HepG2 (cell line): ENCODE results near the gene TPST1. TPM values are rescaled to one million over a fixed set of nuclear protein-coding genes. Genes with fewer than 3 reads are reported as not detected.

Experiments
- ATF6 ChIP-seq: sonication (generic); formaldehyde crosslinking; conservative IDR thresholded peaks from 2 replicates; pipeline ENCODE4 v1.4.0; 2020; ENCODE audit warnings: missing genetic modification reagents
- DZIP1 ChIP-seq: sonication (generic); formaldehyde crosslinking; IDR thresholded peaks from 2 replicates; pipeline ENCODE4 v1.5.0; 2020; ENCODE audit warnings: mild to moderate bottlenecking, missing genetic modification reagents
- HDAC1 ChIP-seq: sonication (generic); formaldehyde crosslinking; IDR thresholded peaks from 2 replicates; pipeline ENCODE4 v1.5.1; 2020; ENCODE audit warnings: mild to moderate bottlenecking, missing genetic modification reagents
- HIC2 ChIP-seq: sonication (generic); formaldehyde crosslinking; IDR thresholded peaks from 2 replicates; pipeline ENCODE4 v1.9.0; 2022; ENCODE audit warnings: low read depth, missing genetic modification reagents
- HNF4A ChIP-seq: sonication (generic); formaldehyde crosslinking; IDR thresholded peaks from 2 replicates; pipeline ENCODE4 v1.4.0; 2020; ENCODE audit warnings: missing genetic modification reagents
- MLLT10 ChIP-seq: sonication (generic); formaldehyde crosslinking; IDR thresholded peaks from 2 replicates; pipeline ENCODE4 v1.4.0; 2020; ENCODE audit warnings: missing genetic modification reagents
- MTA1 ChIP-seq: sonication (generic); formaldehyde crosslinking; IDR thresholded peaks from 2 replicates; pipeline ENCODE4 v1.4.0; 2020; ENCODE audit warnings: missing genetic modification reagents, mild to moderate bottlenecking, borderline replicate concordance
- POLR2G ChIP-seq: fragments of 200-400 bp; formaldehyde crosslinking; IDR thresholded peaks from 2 replicates; pipeline ENCODE4 v1.6.1; 2018; ENCODE audit warnings: mild to moderate bottlenecking, low read depth, low read length, moderate library complexity
- REXO4 ChIP-seq: sonication (generic); formaldehyde crosslinking; IDR thresholded peaks from 2 replicates; pipeline ENCODE4 v1.8.0; 2022; ENCODE audit warnings: missing genetic modification reagents, mild to moderate bottlenecking, borderline replicate concordance
- SAP130 ChIP-seq: IDR thresholded peaks from 2 replicates; pipeline ENCODE4 v1.6.1; 2016; ENCODE audit warnings: low read depth
- SNRNP70 ChIP-seq: fragments of 200-400 bp; formaldehyde crosslinking; IDR thresholded peaks from 2 replicates; pipeline ENCODE4 v1.6.1; 2017; ENCODE audit warnings: mild to moderate bottlenecking, low read depth, low read length, moderate library complexity
- SOX6 ChIP-seq, 2 experiments: fragments of 450-650 bp in 1 of 2; sonication (generic) in 1 of 2; formaldehyde crosslinking in 1 of 2; IDR thresholded peaks; 2 replicates each; pipeline versions ENCODE4 v1.4.0 to v1.6.1; 2017 to 2020; ENCODE audit warnings: antibody characterized with exemption in 1 of 2, mild to moderate bottlenecking in 1 of 2, missing genetic modification reagents in 1 of 2
- SP140L ChIP-seq: sonication (generic); formaldehyde crosslinking; IDR thresholded peaks from 2 replicates; pipeline ENCODE4 v1.4.0; 2020; ENCODE audit warnings: missing genetic modification reagents, borderline replicate concordance
- STAT5B ChIP-seq: sonication (generic); formaldehyde crosslinking; IDR thresholded peaks from 2 replicates; pipeline ENCODE4 v1.4.0; 2020; ENCODE audit warnings: missing genetic modification reagents
- YEATS4 ChIP-seq: sonication (generic); formaldehyde crosslinking; IDR thresholded peaks from 2 replicates; pipeline ENCODE4 v1.4.0; 2020; ENCODE audit warnings: missing genetic modification reagents, borderline replicate concordance
- ZBTB39 ChIP-seq: sonication (generic); formaldehyde crosslinking; IDR thresholded peaks from 2 replicates; pipeline ENCODE4 v1.5.0; 2020; ENCODE audit warnings: missing genetic modification reagents
- ZIK1 ChIP-seq: sonication (generic); formaldehyde crosslinking; IDR thresholded peaks from 2 replicates; pipeline ENCODE4 v1.5.0; 2020; ENCODE audit warnings: mild to moderate bottlenecking, low read depth, missing genetic modification reagents, borderline replicate concordance
- ZNF230 ChIP-seq: sonication (generic); formaldehyde crosslinking; IDR thresholded peaks from 2 replicates; pipeline ENCODE4 v1.4.0; 2020; ENCODE audit warnings: mild to moderate bottlenecking, missing genetic modification reagents
- ZNF564 ChIP-seq: sonication (generic); formaldehyde crosslinking; IDR thresholded peaks from 2 replicates; pipeline ENCODE4 v1.8.1; 2023; ENCODE audit warnings: mild to moderate bottlenecking, missing genetic modification reagents
- ZNF615 ChIP-seq: sonication (generic); formaldehyde crosslinking; IDR thresholded peaks from 2 replicates; pipeline ENCODE4 v1.5.0; 2020; ENCODE audit warnings: mild to moderate bottlenecking, missing genetic modification reagents, borderline replicate concordance
- ZNF83 ChIP-seq: sonication (generic); formaldehyde crosslinking; IDR thresholded peaks from 2 replicates; pipeline ENCODE4 v1.4.0; 2020; ENCODE audit warnings: missing genetic modification reagents, mild to moderate bottlenecking, borderline replicate concordance
- ZNF841 ChIP-seq: sonication (generic); formaldehyde crosslinking; IDR thresholded peaks from 2 replicates; pipeline ENCODE4 v1.8.1; 2023; ENCODE audit warnings: missing genetic modification reagents, borderline replicate concordance
- polyA plus RNA-seq, 8 experiments: library from polyadenylated mRNA; depleted of rRNA in 3 of 8; stranded (reverse) in 7 of 8; unstranded in 1 of 8; fragments of >200 nt; fragmentation: Illumina TruSeq in 4 of 8; extraction: Trizol in 4 of 8; gene quantifications; 2 replicates each; pipeline versions ENCODE4 v1.2.1 to v1.2.3, GENCODE V29; 2011 to 2016; ENCODE audit warnings: low read depth in 4 of 8, missing spikeins in 1 of 8, mixed read lengths in 1 of 8; ENCODE audit not compliant: insufficient read depth in 1 of 8
- total RNA-seq, 5 experiments: library from RNA; depleted of rRNA; stranded (reverse); fragments of >200 nt; fragmentation: Illumina TruSeq; extraction: Trizol; gene quantifications; 2 replicates each; pipeline ENCODE4 v1.2.3, GENCODE V29; 2016; ENCODE audit warnings: low read depth in 1 of 5

TPST1 gene
- total and polyA plus RNA-seq, 2 of the 13 experiments (the other 11 are each of a cell fraction or from before 2014, with no cell fraction given) = 24.3 to 34.1 TPM

GRCh38 chr7:66182920-66183319 is 22.2 kb upstream of the TPST1 start (continued):
- no peak for TF ChIP-seq STAT5B (CRISPR knock-in tag)
- TF ChIP-seq HIC2 (CRISPR knock-in tag) = no peak
- no peak for TF ChIP-seq ZIK1 (CRISPR knock-in tag)
- no peak for TF ChIP-seq ZNF230 (CRISPR knock-in tag)
- TF ChIP-seq MLLT10 (CRISPR knock-in tag) = no peak
- TF ChIP-seq YEATS4 (CRISPR knock-in tag) = no peak; the same call in 1 of the 2 replicates
- no peak for TF ChIP-seq SOX6 (IDR thresholded peaks at IDR 0.05)
- peak; percentile 26; the same call in 1 of the 2 replicates for TF ChIP-seq SOX6 (CRISPR knock-in tag; IDR thresholded peaks at IDR 0.05)
- no peak for TF ChIP-seq ZNF564 (CRISPR knock-in tag)
- TF ChIP-seq ZNF83 = no peak
- TF ChIP-seq SP140L (CRISPR knock-in tag) = no peak
- TF ChIP-seq ZNF615 (CRISPR knock-in tag) = no peak
- peak; percentile 55 for TF ChIP-seq HNF4A
- TF ChIP-seq REXO4 = no peak
- TF ChIP-seq DZIP1 (CRISPR knock-in tag) = no peak
- no peak for TF ChIP-seq SNRNP70
- no peak for TF ChIP-seq MTA1 (CRISPR knock-in tag)
- no peak for TF ChIP-seq ATF6
- no peak; the same call in 1 of the 2 replicates for TF ChIP-seq SAP130 (CRISPR knock-in tag)
- TF ChIP-seq ZBTB39 = no peak
- TF ChIP-seq POLR2G = peak; percentile 25; the same call in 1 of the 2 replicates
- TF ChIP-seq ZNF841 (CRISPR knock-in tag) = no peak
- TF ChIP-seq HDAC1 = no peak
